HG03095 (cell line): ENCODE data around the gene C14orf132.

Experiments used
- ATAC-seq: cut with Tn5 transposase; IDR thresholded peaks from one replicate; pipeline ENCODE4 v1.9.1; 2021; ENCODE audit warnings: moderate library complexity; ENCODE audit not compliant: unreplicated experiment

C14orf132 gene

GRCh38 chr14:96081767-96082400 lies 42.7 kb downstream of the C14orf132 start:
- ATAC-seq: no peak

- no peak for ATAC-seq
Observed at GRCh38 chr14:96082420-96083300, 43.5 kb downstream of the C14orf132 start.

GRCh38 chr14:96083667-96084320 lies 44.6 kb downstream of the C14orf132 start:
- no peak for ATAC-seq

GRCh38 chr14:96084796-96085195 lies 45.6 kb downstream of the C14orf132 start:
- ATAC-seq: no peak

- ATAC-seq: no peak
Observed at GRCh38 chr14:96085369-96085768, 46.2 kb downstream of the C14orf132 start.

- ATAC-seq: no peak
Observed at GRCh38 chr14:96086032-96086431, 46.9 kb downstream of the C14orf132 start.

- ATAC-seq: no peak
Observed at GRCh38 chr14:96086574-96087077, 47.5 kb downstream of the C14orf132 start.

- no peak for ATAC-seq
Observed at GRCh38 chr14:96088074-96088473, 48.9 kb downstream of the C14orf132 start.

GRCh38 chr14:96088481-96088880 lies 49.3 kb downstream of the C14orf132 start:
- no peak for ATAC-seq

- no peak for ATAC-seq
Observed at GRCh38 chr14:96088911-96089310, 49.7 kb downstream of the C14orf132 start.

GRCh38 chr14:96089401-96089800 lies 50.2 kb downstream of the C14orf132 start:
- ATAC-seq: no peak

GRCh38 chr14:96090441-96091148 lies 51.4 kb downstream of the C14orf132 start:
- no peak for ATAC-seq

GRCh38 chr14:96091149-96091693 lies 52.1 kb downstream of the C14orf132 start:
- ATAC-seq: no peak

- ATAC-seq: no peak
Observed at GRCh38 chr14:96091941-96092411, 52.8 kb downstream of the C14orf132 start.

- ATAC-seq: no peak
Observed at GRCh38 chr14:96092936-96093335, 53.8 kb downstream of the C14orf132 start.

GRCh38 chr14:96094211-96094610 lies 55.0 kb downstream of the C14orf132 start:
- ATAC-seq: no peak

- ATAC-seq: no peak
Observed at GRCh38 chr14:96094656-96095055, 55.5 kb downstream of the C14orf132 start.

GRCh38 chr14:96095058-96095457 lies 55.9 kb downstream of the C14orf132 start:
- ATAC-seq: no peak

- no peak for ATAC-seq
Observed at GRCh38 chr14:96095581-96096476, 56.7 kb downstream of the C14orf132 start.
